GM18526 (cell line): Measurements from ENCODE around the gene DOCK11.

Source experiments
- POLR2A ChIP-seq: IDR thresholded peaks from 3 replicates; pipeline ENCODE4 v1.6.1; 2011; ENCODE audit not compliant: insufficient read length; ENCODE audit errors: extremely low read depth

Gene DOCK11

GRCh38 chrX:118498351-118498750 is 2.7 kb downstream of the DOCK11 start:
- TF ChIP-seq POLR2A, result no peak

- TF ChIP-seq POLR2A, result no peak
Measured at GRCh38 chrX:118498755-118499154, 3.1 kb downstream of the DOCK11 start.

GRCh38 chrX:118499295-118499694 is 3.7 kb downstream of the DOCK11 start:
- no peak for TF ChIP-seq POLR2A

GRCh38 chrX:118502161-118502789 is 6.7 kb downstream of the DOCK11 start:
- no peak for TF ChIP-seq POLR2A

GRCh38 chrX:118503260-118504041 is 7.8 kb downstream of the DOCK11 start:
- no peak for TF ChIP-seq POLR2A

- TF ChIP-seq POLR2A, result no peak
Measured at GRCh38 chrX:118504581-118504980, 9.0 kb downstream of the DOCK11 start.

- TF ChIP-seq POLR2A, result no peak
Measured at GRCh38 chrX:118506805-118507480, 11.3 kb downstream of the DOCK11 start.

GRCh38 chrX:118507766-118508165 is 12.2 kb downstream of the DOCK11 start:
- TF ChIP-seq POLR2A, result no peak

- no peak for TF ChIP-seq POLR2A
Measured at GRCh38 chrX:118508221-118508620, 12.6 kb downstream of the DOCK11 start.

- TF ChIP-seq POLR2A, result no peak
Measured at GRCh38 chrX:118508635-118509034, 13.0 kb downstream of the DOCK11 start.

GRCh38 chrX:118510111-118510510 is 14.5 kb downstream of the DOCK11 start:
- no peak for TF ChIP-seq POLR2A

- no peak for TF ChIP-seq POLR2A
Measured at GRCh38 chrX:118513120-118513898, 17.7 kb downstream of the DOCK11 start.

GRCh38 chrX:118519411-118520215 is 24.0 kb downstream of the DOCK11 start:
- no peak for TF ChIP-seq POLR2A

- TF ChIP-seq POLR2A, result no peak
Measured at GRCh38 chrX:118520216-118521206, 24.9 kb downstream of the DOCK11 start.

GRCh38 chrX:118521435-118521834 is 25.8 kb downstream of the DOCK11 start:
- no peak for TF ChIP-seq POLR2A
